GM23338 (cell line): ENCODE measurements around the gene PPP2R5C. TPM values are rescaled to one million over a fixed set of nuclear protein-coding genes. Genes with fewer than 3 reads are reported as not detected.

Source experiments
- ATAC-seq: fragments of 200-7000 bp; cut with Tn5 transposase; 3 replicates; pipeline ENCODE4 v1.9.1; 2020
- DNase-seq: peaks from one replicate; pipeline ENCODE4 v3.0.0-alpha.2; 2015; ENCODE audit warnings: low spot score
- H2AFZ ChIP-seq: fragments of 200-600 bp; sonication (generic); 2 replicates; pipeline ENCODE4 v1.8.0; 2016; ENCODE audit warnings: antibody characterized with exemption, mild to moderate bottlenecking, moderate library complexity
- H3F3A ChIP-seq: fragments of 200-600 bp; sonication (generic); replicated peaks from 2 replicates; pipeline ENCODE4 v1.8.0; 2017; ENCODE audit warnings: antibody characterized with exemption, mixed run types, low read depth
- H3K27ac ChIP-seq: fragments of 200-600 bp; sonication (generic); 2 replicates; pipeline ENCODE4 v1.6.1; 2016; ENCODE audit warnings: low read depth
- H3K27me3 ChIP-seq: fragments of 200-600 bp; sonication (generic); 2 replicates; pipeline ENCODE4 v1.8.0; 2016; ENCODE audit warnings: mild to moderate bottlenecking, mixed run types, moderate library complexity; ENCODE audit not compliant: insufficient read depth
- H3K36me3 ChIP-seq: fragments of 200-600 bp; sonication (generic); 2 replicates; pipeline ENCODE4 v1.8.0; 2016; ENCODE audit warnings: mild to moderate bottlenecking; ENCODE audit not compliant: insufficient read depth
- H3K4me1 ChIP-seq: fragments of 200-600 bp; sonication (generic); 2 replicates; pipeline ENCODE4 v1.8.0; 2016; ENCODE audit warnings: mild to moderate bottlenecking, moderate library complexity; ENCODE audit not compliant: insufficient read depth
- H3K4me2 ChIP-seq: fragments of 200-600 bp; sonication (generic); 2 replicates; pipeline ENCODE4 v1.7.1; 2017; ENCODE audit warnings: mixed run types
- H3K4me3 ChIP-seq: fragments of 200-600 bp; sonication (generic); 2 replicates; pipeline ENCODE4 v1.6.1; 2016; ENCODE audit warnings: mixed run types
- H3K79me2 ChIP-seq: fragments of 200-600 bp; sonication (generic); replicated peaks from 2 replicates; pipeline ENCODE4 v1.8.0; 2017; ENCODE audit warnings: mild to moderate bottlenecking; ENCODE audit not compliant: insufficient read depth
- H3K9me2 ChIP-seq: fragments of 200-600 bp; sonication (generic); 2 replicates; pipeline ENCODE4 v1.8.0; 2017; ENCODE audit not compliant: insufficient read depth
- H4K20me1 ChIP-seq: fragments of 200-600 bp; sonication (generic); replicated peaks from 2 replicates; pipeline ENCODE4 v1.8.0; 2017; ENCODE audit warnings: mild to moderate bottlenecking; ENCODE audit not compliant: insufficient read depth
- H3K27ac Mint-ChIP-seq: 2 replicates; pipeline ENCODE4 v1.8.0; 2020; ENCODE audit warnings: inconsistent platforms, mild to moderate bottlenecking, moderate library complexity, mixed read lengths
- H3K27me3 Mint-ChIP-seq: 3 replicates; pipeline ENCODE4 v1.8.0; 2022; ENCODE audit warnings: low read depth, mild to moderate bottlenecking, moderate library complexity, mixed read lengths, inconsistent platforms; ENCODE audit not compliant: insufficient read depth, poor library complexity
- H3K36me3 Mint-ChIP-seq: 3 replicates; pipeline ENCODE4 v1.8.0; 2021; ENCODE audit warnings: low read depth, mild to moderate bottlenecking, inconsistent platforms, moderate library complexity, mixed read lengths
- H3K4me1 Mint-ChIP-seq: 3 replicates; pipeline ENCODE4 v1.8.0; 2020; ENCODE audit warnings: mild to moderate bottlenecking, inconsistent platforms, mixed read lengths
- H3K4me3 Mint-ChIP-seq: 3 replicates; pipeline ENCODE4 v1.8.0; 2021; ENCODE audit warnings: moderate library complexity, mild to moderate bottlenecking, inconsistent platforms, mixed read lengths
- H3K9me3 Mint-ChIP-seq: 3 replicates; pipeline ENCODE4 v1.8.0; 2020; ENCODE audit warnings: moderate library complexity, mild to moderate bottlenecking, inconsistent platforms, mixed read lengths
- CREB1 ChIP-seq: fragments of 250-450 bp; sonication (Bioruptor Pico); IDR thresholded peaks from 2 replicates; pipeline ENCODE4 v1.5.0; 2020; ENCODE audit warnings: low read depth, mild to moderate bottlenecking, moderate library complexity
- EZH2 ChIP-seq: fragments of 200-600 bp; sonication (generic); IDR thresholded peaks from one replicate; pipeline ENCODE4 v1.8.0; 2017; ENCODE audit warnings: antibody characterized with exemption, mild to moderate bottlenecking, low read depth; ENCODE audit not compliant: unreplicated experiment
- EZH2phosphoT487 ChIP-seq: fragments of 200-600 bp; sonication (generic); IDR thresholded peaks from one replicate; pipeline ENCODE4 v1.8.1; 2018; ENCODE audit warnings: antibody characterized with exemption; ENCODE audit not compliant: unreplicated experiment
- JUNB ChIP-seq: IDR thresholded peaks from one replicate; pipeline ENCODE4 v1.6.1; 2016; ENCODE audit warnings: antibody characterized with exemption; ENCODE audit not compliant: unreplicated experiment
- NANOG ChIP-seq: IDR thresholded peaks from 2 replicates; pipeline ENCODE4 v1.6.1; 2016; ENCODE audit warnings: antibody characterized with exemption, borderline replicate concordance
- STAT1 ChIP-seq: IDR thresholded peaks from one replicate; pipeline ENCODE4 v1.6.1; 2016; ENCODE audit warnings: antibody characterized with exemption; ENCODE audit not compliant: unreplicated experiment
- ZNF331 ChIP-seq: fragments of 250-450 bp; sonication (Bioruptor Pico); IDR thresholded peaks from 2 replicates; pipeline ENCODE4 v1.5.0; 2020; ENCODE audit warnings: low read depth, mild to moderate bottlenecking, moderate library complexity
- polyA plus RNA-seq: library from polyadenylated mRNA; unstranded; fragments of >200 nt; fragmentation: Nextera tagmentation; extraction: Ambion mirVana; gene quantifications from 2 replicates; pipeline ENCODE4 v1.2.1, GENCODE V29; 2016
- total RNA-seq: library from RNA; depleted of rRNA; stranded (reverse); fragments of >200 nt; shearing (Covaris generic); gene quantifications from 2 replicates; pipeline ENCODE4 v1.2.3, GENCODE V29; 2014
- TF ChIP-seq, protein P1 (sequence below): fragments of 250-450 bp; sonication (Bioruptor Pico); IDR thresholded peaks from 2 replicates; pipeline ENCODE4 v1.5.0; 2020; ENCODE audit warnings: mild to moderate bottlenecking, moderate library complexity
- TF ChIP-seq, protein P2 (sequence below), 2 experiments: fragments of 200-600 bp in 1 of 2; sonication (generic) in 1 of 2; conservative IDR thresholded peaks; 2 replicates each; pipeline versions ENCODE4 v1.5.1 to v1.6.1; 2016 to 2017; ENCODE audit warnings: antibody characterized with exemption in 2 of 2, low read depth in 2 of 2, mild to moderate bottlenecking in 2 of 2, moderate library complexity in 1 of 2
- TF ChIP-seq, protein P3 (sequence below): IDR thresholded peaks from 2 replicates; pipeline ENCODE4 v1.6.1; 2016; ENCODE audit warnings: antibody characterized with exemption

PPP2R5C gene
- total and polyA plus RNA-seq, 2 experiments from 2014 or later = 75.4 to 79.7 TPM

GRCh38 chr14:101830271-101830670, 68.8 kb downstream of the PPP2R5C start (continued):
- TF ChIP-seq, protein P1, sequence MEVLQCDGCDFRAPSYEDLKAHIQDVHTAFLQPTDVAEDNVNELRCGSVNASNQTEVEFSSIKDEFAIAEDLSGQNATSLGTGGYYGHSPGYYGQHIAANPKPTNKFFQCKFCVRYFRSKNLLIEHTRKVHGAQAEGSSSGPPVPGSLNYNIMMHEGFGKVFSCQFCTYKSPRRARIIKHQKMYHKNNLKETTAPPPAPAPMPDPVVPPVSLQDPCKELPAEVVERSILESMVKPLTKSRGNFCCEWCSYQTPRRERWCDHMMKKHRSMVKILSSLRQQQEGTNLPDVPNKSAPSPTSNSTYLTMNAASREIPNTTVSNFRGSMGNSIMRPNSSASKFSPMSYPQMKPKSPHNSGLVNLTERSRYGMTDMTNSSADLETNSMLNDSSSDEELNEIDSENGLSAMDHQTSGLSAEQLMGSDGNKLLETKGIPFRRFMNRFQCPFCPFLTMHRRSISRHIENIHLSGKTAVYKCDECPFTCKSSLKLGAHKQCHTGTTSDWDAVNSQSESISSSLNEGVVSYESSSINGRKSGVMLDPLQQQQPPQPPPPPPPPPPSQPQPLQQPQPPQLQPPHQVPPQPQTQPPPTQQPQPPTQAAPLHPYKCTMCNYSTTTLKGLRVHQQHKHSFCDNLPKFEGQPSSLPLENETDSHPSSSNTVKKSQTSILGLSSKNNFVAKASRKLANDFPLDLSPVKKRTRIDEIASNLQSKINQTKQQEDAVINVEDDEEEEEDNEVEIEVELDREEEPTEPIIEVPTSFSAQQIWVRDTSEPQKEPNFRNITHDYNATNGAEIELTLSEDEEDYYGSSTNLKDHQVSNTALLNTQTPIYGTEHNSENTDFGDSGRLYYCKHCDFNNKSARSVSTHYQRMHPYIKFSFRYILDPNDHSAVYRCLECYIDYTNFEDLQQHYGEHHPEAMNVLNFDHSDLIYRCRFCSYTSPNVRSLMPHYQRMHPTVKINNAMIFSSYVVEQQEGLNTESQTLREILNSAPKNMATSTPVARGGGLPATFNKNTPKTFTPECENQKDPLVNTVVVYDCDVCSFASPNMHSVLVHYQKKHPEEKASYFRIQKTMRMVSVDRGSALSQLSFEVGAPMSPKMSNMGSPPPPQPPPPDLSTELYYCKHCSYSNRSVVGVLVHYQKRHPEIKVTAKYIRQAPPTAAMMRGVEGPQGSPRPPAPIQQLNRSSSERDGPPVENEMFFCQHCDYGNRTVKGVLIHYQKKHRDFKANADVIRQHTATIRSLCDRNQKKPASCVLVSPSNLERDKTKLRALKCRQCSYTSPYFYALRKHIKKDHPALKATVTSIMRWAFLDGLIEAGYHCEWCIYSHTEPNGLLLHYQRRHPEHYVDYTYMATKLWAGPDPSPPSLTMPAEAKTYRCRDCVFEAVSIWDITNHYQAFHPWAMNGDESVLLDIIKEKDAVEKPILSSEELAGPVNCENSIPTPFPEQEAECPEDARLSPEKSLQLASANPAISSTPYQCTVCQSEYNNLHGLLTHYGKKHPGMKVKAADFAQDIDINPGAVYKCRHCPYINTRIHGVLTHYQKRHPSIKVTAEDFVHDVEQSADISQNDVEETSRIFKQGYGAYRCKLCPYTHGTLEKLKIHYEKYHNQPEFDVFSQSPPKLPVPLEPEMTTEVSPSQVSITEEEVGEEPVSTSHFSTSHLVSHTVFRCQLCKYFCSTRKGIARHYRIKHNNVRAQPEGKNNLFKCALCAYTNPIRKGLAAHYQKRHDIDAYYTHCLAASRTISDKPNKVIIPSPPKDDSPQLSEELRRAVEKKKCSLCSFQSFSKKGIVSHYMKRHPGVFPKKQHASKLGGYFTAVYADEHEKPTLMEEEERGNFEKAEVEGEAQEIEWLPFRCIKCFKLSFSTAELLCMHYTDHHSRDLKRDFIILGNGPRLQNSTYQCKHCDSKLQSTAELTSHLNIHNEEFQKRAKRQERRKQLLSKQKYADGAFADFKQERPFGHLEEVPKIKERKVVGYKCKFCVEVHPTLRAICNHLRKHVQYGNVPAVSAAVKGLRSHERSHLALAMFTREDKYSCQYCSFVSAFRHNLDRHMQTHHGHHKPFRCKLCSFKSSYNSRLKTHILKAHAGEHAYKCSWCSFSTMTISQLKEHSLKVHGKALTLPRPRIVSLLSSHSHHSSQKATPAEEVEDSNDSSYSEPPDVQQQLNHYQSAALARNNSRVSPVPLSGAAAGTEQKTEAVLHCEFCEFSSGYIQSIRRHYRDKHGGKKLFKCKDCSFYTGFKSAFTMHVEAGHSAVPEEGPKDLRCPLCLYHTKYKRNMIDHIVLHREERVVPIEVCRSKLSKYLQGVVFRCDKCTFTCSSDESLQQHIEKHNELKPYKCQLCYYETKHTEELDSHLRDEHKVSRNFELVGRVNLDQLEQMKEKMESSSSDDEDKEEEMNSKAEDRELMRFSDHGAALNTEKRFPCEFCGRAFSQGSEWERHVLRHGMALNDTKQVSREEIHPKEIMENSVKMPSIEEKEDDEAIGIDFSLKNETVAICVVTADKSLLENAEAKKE (CRISPR knock-in tag) = no peak
- no peak for TF ChIP-seq STAT1
- no peak for TF ChIP-seq JUNB
- TF ChIP-seq NANOG = no peak
- TF ChIP-seq, protein P2, sequence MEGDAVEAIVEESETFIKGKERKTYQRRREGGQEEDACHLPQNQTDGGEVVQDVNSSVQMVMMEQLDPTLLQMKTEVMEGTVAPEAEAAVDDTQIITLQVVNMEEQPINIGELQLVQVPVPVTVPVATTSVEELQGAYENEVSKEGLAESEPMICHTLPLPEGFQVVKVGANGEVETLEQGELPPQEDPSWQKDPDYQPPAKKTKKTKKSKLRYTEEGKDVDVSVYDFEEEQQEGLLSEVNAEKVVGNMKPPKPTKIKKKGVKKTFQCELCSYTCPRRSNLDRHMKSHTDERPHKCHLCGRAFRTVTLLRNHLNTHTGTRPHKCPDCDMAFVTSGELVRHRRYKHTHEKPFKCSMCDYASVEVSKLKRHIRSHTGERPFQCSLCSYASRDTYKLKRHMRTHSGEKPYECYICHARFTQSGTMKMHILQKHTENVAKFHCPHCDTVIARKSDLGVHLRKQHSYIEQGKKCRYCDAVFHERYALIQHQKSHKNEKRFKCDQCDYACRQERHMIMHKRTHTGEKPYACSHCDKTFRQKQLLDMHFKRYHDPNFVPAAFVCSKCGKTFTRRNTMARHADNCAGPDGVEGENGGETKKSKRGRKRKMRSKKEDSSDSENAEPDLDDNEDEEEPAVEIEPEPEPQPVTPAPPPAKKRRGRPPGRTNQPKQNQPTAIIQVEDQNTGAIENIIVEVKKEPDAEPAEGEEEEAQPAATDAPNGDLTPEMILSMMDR (conservative IDR thresholded peaks at IDR 0.05; ENCODE audit: low read depth in 2 of 2) = no peak
- TF ChIP-seq CREB1 = no peak
- no peak for TF ChIP-seq EZH2phosphoT487

GRCh38 chr14:101833045-101833444, 71.5 kb downstream of the PPP2R5C start:
- Histone ChIP-seq H3K36me3 (no peaks in the 10 kb centered on the region), H4K20me1 (peaks cover 27% of the 10 kb centered on the region; the same call in 1 of the 2 replicates), H3F3A (no peaks in the 10 kb centered on the region), H3K27ac (no peak overlapping the region), H3K4me2 (no peak overlapping the region), H3K4me1 (no peaks in the 10 kb centered on the region), H2AFZ (no peak overlapping the region), H3K79me2 (peaks cover 80% of the 10 kb centered on the region), H3K9me2 (0 out of 2 replicates have a peak, but pooled peaks cover 4% of the 10 kb centered on the region), H3K4me3 (no peak overlapping the region), H3K27me3 (no peaks in the 10 kb centered on the region)
- Mint-ChIP-seq H3K36me3 (no peaks in the 10 kb centered on the region), H3K4me1 (peaks cover 15% of the 10 kb centered on the region), H3K27ac (peak overlapping the region; percentile 62; the same call in 1 of the 2 replicates), H3K27me3 (no peaks in the 10 kb centered on the region), H3K9me3 (no peaks in the 10 kb centered on the region), H3K4me3 (no peak overlapping the region)
- no peak for DNase-seq
- peak; percentile 41; the same call in 2 of the 3 replicates for ATAC-seq
- no peak for TF ChIP-seq EZH2
- TF ChIP-seq CREB1 = no peak
- TF ChIP-seq, protein P3, sequence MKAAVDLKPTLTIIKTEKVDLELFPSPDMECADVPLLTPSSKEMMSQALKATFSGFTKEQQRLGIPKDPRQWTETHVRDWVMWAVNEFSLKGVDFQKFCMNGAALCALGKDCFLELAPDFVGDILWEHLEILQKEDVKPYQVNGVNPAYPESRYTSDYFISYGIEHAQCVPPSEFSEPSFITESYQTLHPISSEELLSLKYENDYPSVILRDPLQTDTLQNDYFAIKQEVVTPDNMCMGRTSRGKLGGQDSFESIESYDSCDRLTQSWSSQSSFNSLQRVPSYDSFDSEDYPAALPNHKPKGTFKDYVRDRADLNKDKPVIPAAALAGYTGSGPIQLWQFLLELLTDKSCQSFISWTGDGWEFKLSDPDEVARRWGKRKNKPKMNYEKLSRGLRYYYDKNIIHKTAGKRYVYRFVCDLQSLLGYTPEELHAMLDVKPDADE = no peak
- TF ChIP-seq, protein P2 (conservative IDR thresholded peaks at IDR 0.05; ENCODE audit: low read depth in 2 of 2) = no peak
- no peak for TF ChIP-seq STAT1
- no peak for TF ChIP-seq EZH2phosphoT487
- no peak for TF ChIP-seq ZNF331 (CRISPR knock-in tag)
